GM12801 (cell line): ENCODE results near the gene TNFSF10.

Experiments used
- TF ChIP-seq, protein P1 (sequence below): IDR thresholded peaks from one replicate; pipeline ENCODE4 v1.5.1; 2011; ENCODE audit warnings: control low read depth; ENCODE audit not compliant: insufficient read length; ENCODE audit errors: extremely low read depth

Gene TNFSF10

GRCh38 chr3:172530566-172530965 lies 7.3 kb upstream of the TNFSF10 start:
- TF ChIP-seq, protein P1, sequence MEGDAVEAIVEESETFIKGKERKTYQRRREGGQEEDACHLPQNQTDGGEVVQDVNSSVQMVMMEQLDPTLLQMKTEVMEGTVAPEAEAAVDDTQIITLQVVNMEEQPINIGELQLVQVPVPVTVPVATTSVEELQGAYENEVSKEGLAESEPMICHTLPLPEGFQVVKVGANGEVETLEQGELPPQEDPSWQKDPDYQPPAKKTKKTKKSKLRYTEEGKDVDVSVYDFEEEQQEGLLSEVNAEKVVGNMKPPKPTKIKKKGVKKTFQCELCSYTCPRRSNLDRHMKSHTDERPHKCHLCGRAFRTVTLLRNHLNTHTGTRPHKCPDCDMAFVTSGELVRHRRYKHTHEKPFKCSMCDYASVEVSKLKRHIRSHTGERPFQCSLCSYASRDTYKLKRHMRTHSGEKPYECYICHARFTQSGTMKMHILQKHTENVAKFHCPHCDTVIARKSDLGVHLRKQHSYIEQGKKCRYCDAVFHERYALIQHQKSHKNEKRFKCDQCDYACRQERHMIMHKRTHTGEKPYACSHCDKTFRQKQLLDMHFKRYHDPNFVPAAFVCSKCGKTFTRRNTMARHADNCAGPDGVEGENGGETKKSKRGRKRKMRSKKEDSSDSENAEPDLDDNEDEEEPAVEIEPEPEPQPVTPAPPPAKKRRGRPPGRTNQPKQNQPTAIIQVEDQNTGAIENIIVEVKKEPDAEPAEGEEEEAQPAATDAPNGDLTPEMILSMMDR: no peak

DNA sequence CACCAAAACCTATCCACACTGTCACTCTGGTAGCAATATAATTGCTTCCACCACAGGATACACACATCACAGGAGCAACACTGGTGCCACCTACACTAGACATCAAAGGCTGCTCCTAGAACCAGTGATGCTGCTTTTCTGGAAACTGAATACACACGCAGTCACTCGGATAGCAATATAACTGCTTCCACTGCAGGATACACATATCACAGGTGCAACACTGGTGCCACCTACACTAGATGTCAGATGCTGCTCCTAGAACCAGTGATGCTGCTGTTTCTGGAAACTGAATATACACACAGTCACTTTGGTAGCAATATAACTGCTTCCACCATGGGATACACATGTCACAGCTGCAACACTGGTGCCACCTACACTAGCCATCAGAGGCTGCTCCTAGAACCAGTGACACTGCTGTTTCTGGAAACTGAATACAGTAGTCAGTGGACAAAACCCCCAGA lies 6.9 kb upstream of the TNFSF10 start:
- TF ChIP-seq, protein P1: no peak

DNA sequence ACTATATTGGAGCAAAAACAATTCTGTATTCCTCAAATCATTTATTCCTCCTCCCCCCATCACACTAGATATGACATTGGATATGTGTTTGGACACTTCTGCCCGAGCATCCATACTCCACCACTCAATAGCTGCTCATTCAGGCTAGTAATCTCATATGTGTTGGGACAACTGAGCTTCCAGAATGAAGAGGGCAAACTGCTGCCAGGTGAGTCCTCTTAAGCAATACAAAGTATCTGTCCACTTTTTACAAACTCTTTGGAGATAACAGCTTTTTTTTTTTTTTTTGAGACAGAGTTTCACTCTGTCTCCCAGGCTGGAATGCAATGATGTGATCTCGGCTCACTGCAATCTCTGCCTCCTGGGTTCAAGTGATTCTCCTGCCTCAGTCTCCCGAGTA lies 5.4 kb upstream of the TNFSF10 start:
- TF ChIP-seq, protein P1: no peak

DNA sequence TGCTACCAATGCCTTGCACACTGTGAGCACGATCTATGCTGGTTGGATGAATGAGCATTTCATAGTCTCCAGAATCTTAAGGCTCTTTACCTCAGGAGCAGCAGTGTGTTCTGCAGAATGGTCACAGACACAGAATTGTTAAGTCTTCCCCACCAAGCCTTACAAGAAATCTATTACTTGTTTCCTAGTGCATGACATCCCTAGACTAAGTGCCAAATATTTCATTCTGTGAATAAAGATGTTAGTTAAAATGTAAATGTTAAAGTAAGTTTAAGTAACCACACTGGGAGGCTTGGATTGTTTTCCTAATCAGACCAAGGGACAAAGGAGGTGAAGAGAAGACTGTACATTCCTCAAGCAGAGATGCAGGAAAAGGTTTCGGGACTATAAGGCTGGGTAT lies 4.1 kb upstream of the TNFSF10 start:
- TF ChIP-seq, protein P1: no peak

GRCh38 chr3:172525116-172525613 lies 1.9 kb upstream of the TNFSF10 start:
- TF ChIP-seq, protein P1: no peak

DNA sequence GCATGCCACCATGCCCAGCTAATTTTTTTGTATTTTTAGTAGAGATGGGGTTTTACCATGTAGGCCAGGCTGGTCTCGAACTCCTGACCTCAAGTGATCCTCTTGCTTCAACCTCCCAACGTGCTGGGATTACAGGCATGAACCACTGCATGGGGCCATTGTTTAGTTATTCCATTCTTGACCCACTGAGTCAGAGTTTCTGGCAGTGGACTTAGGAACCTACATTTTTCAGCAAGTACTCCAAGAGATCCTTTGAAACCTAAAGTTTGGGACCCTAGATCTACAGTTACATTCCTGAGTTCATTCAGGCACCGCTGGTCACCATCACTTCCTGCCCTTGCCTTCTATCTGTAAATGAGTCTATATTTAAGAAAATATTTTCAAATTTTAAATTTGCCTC lies 1.4 kb upstream of the TNFSF10 start:
- TF ChIP-seq, protein P1: no peak

DNA sequence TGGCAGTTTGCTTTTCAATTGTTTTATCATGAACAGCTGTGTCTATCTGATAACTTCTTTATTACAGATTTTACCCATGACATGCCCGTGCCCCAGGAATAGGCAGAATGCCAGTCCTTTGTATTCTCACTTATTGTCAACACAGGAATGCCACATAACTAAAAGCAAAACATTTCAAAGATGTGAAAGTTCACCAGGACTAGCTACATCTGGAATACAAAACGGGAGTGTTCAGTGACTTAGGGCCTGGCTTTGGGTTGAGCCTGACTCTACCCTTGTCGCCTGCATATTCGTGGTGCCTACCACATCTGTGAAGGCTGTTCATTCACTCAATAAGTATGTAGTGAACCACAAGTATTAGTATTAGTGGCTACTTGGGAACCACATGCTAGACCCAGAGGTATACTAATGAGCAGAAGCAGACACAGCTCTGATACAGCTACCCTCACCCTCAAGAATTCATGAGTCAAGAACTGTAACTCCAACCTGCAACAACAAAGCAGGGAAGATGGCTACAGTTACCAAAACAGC lies 2.9 kb downstream of the TNFSF10 start:
- TF ChIP-seq, protein P1: no peak
